Stimulated activated CD4-positive, alpha-beta T cell treated with anti-CD3 and anti-CD28 coated beads, Interleukin-4, amount 100 ng/mL, for 4 hours (primary cell): ENCODE measurements around the gene LRRC56.

Experiments
- DNase-seq, 2 experiments: peaks; one replicate each; pipeline ENCODE4 v3.0.0-alpha.2; 2020

LRRC56 gene, protein sequence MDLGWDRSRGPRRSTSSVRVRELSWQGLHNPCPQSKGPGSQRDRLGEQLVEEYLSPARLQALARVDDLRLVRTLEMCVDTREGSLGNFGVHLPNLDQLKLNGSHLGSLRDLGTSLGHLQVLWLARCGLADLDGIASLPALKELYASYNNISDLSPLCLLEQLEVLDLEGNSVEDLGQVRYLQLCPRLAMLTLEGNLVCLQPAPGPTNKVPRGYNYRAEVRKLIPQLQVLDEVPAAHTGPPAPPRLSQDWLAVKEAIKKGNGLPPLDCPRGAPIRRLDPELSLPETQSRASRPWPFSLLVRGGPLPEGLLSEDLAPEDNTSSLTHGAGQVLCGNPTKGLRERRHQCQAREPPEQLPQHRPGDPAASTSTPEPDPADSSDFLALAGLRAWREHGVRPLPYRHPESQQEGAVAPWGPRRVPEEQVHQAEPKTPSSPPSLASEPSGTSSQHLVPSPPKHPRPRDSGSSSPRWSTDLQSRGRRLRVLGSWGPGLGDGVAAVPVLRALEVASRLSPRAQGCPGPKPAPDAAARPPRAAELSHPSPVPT

DNA sequence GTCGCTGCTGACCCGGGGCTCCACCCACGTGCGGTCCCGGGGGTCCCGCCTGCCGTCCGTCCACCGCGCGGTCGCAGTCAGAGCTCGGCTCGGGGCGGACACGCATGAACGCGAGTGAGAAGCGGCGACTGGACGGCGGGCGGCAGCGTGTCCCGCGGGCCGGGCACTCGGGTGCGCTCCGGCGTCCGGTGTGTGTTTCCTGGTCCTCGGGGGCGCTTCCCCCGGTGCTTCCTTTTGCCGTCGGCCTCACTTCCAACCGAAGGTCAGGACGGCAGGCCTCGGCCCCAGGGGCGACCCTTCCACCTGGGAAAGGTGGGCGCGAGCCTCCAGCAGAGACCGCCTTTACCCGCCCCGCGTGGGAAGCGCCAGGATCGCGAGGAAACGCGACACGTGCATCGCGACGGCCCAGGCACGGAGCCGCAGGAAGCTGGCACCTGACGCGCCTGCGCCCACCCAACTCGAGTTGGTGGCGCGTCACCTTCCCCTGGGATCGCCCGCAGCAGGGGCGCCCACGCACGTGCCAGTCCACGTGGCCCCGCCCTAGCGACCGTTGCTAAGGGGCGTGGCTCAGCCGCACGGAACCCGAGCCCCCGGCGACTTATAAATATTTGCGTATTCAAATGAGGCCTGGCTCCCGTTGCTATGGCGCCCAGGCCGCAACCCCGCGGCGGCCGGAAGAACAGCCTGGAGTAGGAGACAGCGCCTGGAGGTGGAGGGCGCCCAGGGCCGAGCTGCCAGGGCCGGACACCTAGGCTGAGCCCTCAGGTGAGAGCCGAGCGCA is at the start of gene LRRC56:
Gene LRRC56, plus strand, starts transcription at position 687 of the 781 bp plus-strand sequence. CDS start 3,158 bp downstream, outside the sequence.
- DNase-seq, result peak; percentile 93

DNA sequence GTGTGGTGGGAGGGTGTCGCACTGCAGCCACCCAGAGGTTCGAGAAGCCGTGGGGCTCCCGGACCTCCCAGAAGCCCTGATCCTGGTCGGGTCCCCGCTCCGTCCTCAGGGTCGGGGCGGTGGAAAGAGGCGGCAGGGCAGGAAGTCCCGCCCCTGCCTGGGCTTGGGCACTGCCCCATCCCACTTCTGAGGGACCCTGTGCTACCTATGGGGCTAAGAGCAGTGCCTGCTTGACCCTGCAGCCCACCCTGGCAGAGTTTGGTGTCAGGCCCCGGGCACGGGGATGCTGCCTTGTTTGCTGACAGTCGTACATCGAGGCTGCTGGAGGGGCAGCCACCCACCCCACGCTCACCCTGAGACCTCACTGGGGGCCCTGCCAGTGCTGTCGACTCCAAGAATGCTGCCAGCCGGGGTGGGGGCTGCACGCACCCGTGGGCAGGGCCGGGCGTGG is 49.7 kb upstream of the LRRC56 start:
- DNase-seq, result no peak

DNA sequence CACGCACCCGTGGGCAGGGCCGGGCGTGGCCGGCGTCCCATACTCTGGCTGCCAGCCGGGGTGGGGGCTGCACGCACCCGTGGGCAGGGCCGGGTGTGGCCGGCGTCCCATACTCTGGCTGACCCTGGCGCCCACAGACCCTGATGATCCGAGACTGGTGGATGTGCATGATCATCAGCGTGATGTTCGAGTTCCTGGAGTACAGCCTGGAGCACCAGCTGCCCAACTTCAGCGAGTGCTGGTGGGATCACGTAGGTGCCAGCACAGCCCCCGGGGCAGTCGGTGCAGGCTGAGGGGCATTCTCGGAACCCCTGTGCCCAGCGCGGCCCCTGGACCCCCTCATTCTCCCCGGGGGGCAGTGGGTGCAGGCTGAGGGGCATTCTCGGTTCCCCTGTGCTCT is 49.3 kb upstream of the LRRC56 start:
- DNase-seq, result no peak

DNA sequence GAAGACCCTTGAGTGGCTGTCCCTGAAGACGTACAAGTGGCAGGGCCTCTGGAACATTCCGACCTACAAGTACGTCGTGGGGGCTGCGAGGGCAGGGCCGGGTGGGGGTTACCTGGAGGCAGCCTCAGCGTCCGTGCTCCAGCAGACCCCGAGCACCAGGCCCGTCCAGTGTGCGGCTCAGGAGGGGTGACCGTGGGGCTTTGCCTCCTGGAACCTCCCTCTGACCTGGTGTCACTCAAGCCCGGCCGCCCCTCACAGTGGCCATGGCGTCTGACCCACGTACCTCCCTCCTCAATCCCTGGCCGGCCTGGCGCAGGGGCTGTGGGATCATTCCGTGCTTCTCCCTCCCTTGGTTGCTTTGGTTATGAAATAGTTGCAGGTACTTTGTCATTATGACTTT is 48.7 kb upstream of the LRRC56 start:
- DNase-seq, result no peak

DNA sequence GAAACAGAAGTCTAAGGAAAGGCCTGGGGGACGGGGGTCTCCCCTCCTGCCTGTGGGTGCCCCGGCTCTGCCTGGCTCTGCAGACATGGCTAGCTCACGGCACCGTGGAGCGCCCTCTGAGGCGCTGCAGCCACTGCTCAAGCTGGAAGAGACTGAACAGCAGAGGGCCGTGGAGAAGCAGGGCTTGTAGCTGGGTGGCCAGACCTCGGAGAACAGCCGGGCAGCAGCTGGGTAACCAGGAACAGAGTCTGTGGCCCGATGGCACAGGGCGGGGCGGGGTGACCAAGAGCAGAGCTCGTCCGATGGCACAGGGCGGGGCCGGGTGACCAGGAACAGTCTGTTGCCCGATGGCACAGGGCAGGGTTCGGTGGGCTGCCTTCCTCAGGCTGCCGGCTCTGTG is 48.3 kb upstream of the LRRC56 start:
- DNase-seq, result no peak

DNA sequence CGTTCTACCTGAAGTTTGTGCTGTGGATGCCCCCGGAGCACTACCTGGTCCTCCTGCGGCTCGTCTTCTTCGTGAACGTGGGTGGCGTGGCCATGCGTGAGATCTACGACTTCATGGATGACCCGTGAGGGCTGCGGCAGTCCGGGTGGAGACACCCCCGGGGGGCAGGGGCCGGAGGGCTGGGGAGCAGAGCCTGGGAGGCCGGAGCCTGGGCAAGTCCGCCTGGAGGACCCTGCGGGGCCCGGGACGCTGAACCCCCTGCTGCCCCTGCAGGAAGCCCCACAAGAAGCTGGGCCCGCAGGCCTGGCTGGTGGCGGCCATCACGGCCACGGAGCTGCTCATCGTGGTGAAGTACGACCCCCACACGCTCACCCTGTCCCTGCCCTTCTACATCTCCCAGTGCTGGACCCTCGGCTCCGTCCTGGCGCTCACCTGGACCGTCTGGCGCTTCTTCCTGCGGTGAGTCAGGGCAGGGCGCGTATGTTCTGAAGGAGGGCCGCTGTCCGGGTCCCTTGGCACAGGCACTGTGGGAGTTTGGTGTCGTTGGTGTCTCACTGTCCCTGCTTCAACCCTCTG is 47.6 kb upstream of the LRRC56 start:
- DNase-seq, result no peak

DNA sequence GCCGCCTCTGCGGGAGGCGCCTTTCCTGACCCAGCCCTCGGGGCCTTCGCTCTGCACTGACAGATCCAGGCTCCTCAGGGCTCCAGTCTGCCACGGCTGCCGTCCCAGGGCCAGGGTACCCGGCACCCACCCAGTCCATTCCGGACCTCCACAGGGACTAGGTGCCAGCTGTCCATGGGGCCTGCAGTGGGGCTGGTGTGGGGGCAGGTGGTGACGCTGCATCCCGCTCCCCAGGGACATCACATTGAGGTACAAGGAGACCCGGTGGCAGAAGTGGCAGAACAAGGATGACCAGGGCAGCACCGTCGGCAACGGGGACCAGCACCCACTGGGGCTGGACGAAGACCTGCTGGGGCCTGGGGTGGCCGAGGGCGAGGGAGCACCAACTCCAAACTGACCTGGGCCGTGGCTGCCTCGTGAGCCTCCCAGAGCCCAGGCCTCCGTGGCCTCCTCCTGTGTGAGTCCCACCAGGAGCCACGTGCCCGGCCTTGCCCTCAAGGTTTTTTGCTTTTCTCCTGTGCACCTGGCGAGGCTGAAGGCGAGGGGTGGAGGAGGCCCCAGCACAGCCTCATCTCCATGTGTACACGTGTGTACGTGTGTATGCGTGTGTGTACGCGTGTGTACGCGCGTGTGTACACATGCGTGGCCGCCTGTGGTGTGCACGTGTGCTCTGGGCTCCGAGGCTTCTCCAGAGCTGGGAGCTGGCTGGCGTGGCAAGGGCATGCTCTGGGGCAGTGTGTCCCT is 47.0 kb upstream of the LRRC56 start:
- no peak for DNase-seq

DNA sequence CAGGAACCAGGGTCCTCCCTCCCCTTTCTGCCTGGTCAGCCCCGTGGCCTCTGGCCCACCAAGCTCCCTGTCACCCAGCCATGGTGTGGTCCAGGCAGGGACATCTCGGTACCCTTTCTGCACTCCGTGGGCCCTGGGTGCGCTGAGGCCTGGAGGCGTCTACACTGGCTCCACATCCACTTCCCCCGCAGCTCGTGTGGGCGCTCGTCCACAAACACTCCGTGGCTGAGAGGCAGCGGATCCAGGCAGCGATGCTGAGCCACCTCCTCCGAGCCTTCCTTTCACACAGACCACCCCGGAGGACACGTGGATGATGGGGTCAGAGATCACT is 46.4 kb upstream of the LRRC56 start:
- DNase-seq, result no peak

DNA sequence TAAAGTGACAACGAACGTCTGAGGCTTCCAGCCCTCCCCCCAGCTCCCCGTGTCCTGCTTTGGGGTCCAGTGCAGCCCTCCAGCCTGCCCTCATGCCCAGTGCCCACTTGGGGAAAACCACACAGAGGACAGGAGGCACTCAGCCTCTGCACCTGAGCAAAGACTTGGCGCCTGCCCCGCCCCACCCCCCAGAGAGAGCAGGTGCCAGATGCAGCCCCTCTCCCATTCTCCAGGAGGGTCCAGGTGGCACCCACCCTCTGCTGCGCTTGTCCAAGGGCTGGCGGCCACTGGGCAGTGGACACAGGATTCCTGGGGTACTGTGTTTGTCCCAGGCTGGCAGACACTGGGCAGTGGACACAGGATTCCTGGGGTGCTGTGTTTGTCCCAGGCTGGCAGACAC is 46.0 kb upstream of the LRRC56 start:
- DNase-seq, result no peak

DNA sequence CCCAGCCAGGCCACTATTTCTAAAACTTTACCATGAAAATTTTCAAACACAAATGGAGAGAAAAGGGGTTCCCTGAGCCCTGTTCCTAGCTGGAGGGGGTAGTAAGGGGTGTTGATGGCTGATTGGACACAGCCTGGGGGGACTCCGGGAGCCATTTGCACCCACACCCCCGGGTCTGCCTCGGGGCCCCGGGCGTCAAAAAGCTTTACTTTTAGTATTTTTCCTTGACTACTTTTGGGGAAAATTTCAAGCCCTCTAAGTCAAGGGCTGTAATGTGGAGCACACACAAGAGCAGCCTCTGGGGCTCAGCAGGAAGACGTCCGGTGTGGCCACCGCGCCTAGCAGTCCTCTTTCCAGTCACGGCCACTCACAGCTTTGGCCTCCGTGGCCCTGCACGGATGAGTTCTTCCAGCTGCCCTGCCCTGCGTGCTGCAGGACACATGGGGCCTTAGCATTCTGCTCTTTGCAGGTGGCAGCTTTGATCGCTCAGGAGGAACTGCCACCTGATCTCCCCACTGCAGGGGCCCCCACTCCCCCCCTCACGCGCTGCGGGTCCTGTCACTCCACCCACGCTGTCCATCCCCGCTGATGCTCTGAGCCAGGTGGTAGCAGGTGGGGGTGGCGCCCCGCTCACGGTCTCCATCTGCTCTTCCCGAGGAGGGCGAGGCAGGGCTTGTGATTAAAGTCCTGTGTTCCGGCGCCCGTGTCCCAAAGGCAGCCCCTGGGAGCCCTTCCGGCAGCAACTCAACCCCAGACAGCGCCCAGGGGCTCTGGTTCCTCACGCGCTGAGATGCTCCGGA is 44.7 kb upstream of the LRRC56 start:
- no peak for DNase-seq

DNA sequence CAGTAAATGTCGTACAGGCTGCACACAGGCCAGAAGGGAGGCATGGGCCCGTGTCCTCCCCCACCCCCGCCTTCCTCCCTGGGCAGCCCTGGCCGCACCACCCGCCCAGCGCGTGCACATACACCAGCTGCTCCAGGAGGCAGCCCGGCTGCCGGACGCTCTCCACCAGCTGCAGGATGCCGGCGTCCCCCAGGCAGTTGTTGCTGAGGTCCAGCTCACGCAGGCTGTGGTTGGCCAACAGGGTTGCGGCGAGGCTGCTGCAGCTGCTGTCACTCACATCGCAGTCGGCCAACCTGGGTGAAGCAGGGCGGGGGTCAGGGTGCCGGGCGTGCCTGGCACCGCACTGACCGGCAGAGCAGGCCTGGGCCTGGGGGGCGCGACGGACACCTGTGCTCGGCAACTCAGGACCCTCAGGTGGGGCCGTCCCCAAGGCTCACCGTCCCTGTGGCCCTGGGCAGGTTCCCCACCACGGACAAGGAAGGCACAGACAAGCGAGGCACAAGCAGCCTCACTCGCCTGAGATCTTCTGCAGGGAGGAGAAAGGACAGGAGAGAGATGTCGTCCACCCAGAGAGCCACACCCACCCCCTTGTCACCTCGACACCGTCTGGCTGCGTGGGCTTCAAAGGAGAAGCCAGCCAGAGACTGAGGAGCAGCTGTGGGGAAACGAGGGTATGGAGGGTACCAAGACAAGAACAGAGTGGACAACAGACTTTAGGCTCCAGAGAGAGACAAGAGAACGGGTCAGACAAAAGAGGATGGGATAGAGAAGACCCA is 42.4 kb upstream of the LRRC56 start:
- no peak for DNase-seq

DNA sequence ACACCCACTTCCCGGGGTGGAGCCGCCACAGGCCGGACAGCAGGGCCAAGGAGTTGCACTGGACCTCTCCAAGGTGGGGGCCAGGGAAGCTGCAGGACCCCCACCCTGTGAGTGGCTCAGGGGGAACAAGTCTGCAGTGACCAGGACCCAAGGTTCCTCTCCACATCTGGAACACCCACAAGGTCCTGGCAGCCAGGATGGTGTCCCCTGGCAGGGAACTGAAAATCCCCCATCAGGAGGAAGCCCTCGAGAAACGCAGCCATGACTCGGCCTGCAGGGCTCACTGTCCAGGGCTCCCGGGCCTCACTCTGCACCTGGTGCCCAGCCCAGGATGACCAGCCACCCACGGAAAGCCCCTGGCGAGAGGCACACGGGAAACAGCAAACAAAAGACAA is 41.8 kb upstream of the LRRC56 start:
- DNase-seq, result no peak

DNA sequence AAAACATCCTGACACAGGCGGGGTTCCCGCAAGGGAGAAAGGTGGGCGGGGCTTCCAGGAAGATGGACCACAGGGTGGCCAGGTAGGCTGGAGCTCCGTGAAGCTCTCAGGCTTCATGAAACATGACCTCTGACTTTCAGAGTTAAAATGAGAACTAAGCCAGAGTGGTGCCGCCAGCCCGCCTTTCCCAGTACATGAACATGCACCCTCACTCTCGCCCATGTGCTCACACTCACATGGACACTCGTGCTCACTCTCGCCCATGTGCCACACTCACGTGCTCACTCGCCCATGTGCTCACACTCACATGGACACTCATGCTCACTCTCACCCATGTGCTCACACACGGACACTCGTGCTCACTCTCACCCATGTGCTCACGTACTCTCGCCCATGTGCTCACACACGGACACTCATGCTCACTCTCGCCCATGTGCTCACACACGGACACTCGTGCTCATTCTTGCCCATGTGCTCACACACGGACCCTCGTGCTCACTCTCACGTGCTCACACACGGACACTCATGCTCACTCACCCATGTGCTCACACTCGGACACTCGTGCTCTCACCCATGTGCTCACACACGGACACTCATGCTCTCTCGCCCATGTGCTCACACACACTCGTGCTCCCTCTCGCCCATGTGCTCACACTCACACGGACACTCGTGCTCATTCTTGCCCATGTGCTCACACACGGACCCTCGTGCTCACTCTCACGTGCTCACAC is 40.3 kb upstream of the LRRC56 start:
- no peak for DNase-seq

DNA sequence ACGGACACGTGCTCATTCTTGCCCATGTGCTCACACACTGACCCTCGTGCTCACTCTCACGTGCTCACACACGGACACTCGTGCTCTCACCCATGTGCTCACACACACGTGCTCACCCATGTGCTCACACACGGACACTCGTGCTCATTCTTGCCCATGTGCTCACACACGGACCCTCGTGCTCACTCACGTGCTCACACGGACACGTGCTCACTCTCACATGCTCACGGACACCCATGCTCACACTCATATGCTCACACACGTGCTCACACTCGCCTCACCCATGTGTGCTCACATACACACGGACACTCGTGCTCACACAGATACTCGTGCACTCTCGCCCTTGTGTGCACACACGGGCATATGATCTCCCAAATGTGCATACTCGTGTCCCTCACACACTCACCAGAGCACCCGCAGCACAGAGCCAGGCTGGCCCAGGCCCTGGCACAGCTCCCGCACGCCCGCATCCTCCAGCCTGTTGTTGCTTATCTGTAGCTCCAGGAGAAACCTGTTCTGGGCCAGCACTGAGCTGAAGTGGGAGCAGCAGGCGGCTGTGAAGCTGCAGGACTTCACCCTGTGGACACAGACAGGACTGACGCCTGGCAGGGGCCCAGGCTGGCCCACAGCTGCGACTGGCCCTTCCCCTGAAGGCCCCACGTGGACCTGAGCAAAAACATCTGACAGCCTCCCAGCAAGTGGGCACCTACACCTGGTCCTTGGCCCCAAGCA is 39.6 kb upstream of the LRRC56 start:
- DNase-seq, result no peak

DNA sequence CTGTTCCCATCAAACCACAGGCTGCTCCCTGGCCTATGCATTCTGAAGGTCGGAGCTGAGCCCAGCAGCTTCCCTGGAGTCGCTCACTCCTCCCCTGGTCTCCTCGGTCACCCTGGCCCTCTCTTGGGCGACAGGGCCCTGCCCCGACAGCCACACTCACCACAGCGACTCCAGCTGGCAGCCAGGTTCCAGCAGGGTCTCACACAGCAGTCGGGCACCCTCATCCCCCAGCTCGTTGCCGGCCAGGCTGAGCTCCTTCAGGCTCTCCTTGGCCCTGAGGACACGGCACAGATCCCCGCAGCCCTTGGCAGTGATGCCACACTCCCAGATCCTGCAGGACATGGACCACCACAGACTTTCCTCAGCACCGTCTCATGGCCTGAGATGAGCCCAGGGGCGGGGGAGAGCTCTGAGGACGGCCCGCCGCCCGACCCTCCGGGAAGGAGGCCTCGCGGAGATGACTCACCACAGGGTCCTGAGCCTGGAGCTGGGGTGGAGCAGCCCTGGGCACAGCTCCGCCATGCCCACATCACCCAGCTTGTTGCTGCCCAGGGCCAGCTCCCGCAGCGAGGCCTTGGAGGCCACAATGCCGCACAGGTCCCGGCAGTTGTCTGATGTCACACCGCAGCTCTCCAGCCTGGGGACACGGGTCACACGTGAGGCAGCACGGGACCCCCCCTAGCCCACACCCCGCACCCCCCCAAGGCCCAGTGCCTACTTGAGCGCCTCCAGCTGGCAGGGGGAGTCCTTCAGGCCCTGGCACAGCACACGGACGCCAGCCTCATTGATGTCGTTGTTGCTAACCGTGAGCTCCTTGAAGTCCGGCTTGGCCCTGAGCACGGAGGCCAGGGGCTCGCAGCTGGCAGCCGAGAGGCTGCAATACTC is 38.8 kb upstream of the LRRC56 start:
- DNase-seq, result no peak

DNA sequence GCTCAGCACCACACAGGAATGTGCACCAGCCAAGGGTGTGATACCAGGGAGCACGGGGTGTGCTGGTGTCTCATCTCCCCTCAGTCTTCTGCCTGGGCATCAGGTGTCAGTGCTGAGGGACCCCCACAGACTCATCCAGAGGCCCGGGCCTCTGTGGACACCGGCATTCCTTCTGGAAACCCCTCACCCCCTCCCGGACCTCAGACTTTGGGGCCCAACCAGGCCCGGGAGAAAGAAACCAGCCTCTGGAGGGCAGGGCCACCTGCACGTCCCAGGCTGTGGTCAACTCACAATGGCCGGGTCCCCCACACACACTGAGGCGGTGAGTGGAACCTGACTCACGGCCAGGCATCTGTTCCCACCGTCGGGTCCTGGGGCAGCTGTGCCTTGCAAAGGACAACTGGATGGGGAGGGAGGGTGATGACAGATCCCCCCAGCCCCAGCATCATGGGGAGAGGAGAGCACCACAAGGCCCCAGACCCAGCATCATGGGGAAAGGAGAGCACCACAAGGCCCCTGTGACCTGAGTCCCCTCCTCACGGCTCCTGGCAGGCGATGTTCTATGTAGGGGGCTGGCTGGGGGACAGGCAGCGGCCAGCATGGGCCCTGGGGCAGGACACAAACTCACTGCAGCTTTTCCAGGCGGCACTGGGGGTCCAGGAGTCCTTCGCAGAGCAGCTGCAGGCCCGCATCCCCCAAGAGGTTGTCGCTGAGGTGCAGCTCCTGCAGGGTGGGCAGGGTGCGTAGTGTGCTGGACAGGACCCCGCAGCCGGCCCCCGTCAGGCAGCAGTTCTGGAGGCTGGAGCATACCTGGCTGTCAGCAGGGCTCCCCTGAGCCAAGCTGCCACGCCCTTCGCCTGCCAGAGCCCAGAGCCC is 37.9 kb upstream of the LRRC56 start:
- DNase-seq, result no peak

DNA sequence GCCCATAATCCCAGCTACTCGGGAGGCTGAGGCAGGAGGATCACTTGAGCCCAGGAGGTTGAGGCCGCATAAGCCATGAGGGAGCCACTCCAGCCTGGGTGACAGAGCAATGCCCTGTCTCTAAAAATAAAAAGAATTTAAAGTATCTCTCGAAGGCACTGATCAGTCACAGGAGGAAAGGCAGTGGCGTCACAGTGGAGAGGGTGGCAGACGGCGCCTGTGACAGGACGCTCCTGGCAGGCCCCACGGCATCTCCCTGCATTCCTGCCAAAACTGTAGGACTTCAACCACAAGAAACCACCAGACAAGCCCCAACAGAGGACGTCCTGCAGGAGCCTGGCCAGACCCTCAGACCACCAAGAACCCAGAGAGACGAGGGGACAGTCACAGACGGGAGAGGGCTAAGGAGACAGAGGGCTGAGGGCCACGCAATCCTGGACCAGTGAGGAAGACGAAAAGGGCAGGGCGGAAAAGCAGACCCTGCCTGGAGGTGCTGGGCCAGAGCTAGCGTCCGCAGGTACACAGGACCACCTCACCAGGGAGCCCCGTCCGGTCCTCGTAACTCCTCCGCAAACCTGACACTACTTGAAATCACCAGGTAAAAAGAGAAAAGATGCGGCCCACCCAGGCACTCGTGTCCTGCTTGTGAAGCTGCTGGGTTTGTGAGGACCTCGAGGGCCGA is 36.2 kb upstream of the LRRC56 start:
- DNase-seq, result no peak
